NOMO-1 treated with DMSO at 0.1 percent for 48 hours (cell line): ENCODE data around the gene RNU4-1.
A peak's percentile ranks its signal among the peaks of the same experiment; 100 is the strongest.
"Not testable (repeated sequence)": the region's sequence is repeated elsewhere in the genome, so short reads cannot be mapped to it uniquely, and the experiment has no call there.

Experiments used
- DNase-seq: peaks from one replicate; lab custom pipeline; 2025; ENCODE audit not compliant: unreplicated experiment; lab: John Stamatoyannopoulos, UW

Gene RNU4-1

DNA sequence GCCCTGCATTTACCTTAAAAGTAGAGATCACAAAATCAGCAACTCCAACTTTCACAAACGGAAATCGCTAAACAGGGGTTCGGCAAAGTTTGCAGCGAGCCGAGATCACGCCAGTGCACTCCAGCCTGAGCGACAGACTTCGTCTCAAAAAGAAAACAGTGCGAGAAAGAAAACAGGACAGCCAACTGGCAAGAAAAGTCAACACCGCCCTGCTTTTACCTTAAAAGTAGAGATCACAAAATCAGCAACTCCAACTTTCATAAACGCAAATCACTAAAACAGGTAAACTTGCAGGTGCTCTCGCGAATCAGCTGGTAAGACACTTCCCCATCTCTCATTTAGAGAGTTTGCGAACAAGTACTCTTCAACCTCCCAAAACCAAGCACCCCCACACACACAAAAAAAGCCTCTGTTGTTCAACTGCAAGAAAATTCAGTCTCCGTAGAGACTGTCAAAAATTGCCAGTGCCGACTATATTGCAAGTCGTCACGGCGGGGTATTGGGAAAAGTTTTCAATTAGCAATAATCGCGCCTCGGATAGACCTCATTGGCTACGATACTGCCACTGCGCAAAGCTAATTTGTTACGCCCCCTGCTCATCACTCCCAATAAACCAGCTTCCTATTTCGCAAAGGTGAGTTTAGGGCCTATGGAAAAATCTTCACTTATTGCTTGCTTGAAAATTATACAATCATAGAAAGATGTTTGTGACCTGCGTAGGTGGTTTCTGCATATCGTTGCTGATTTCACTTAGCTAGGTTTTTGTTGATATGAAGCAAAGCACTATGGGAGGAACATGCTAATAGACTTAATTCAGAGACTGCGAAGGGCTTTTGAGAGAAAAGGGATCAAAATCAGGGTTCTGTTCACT, at the start of gene RNU4-1:
TSS of gene RNU4-1 (minus strand) at position 577 of the 871 bp plus-strand sequence.
- peak; percentile 93 for DNase-seq

DNA sequence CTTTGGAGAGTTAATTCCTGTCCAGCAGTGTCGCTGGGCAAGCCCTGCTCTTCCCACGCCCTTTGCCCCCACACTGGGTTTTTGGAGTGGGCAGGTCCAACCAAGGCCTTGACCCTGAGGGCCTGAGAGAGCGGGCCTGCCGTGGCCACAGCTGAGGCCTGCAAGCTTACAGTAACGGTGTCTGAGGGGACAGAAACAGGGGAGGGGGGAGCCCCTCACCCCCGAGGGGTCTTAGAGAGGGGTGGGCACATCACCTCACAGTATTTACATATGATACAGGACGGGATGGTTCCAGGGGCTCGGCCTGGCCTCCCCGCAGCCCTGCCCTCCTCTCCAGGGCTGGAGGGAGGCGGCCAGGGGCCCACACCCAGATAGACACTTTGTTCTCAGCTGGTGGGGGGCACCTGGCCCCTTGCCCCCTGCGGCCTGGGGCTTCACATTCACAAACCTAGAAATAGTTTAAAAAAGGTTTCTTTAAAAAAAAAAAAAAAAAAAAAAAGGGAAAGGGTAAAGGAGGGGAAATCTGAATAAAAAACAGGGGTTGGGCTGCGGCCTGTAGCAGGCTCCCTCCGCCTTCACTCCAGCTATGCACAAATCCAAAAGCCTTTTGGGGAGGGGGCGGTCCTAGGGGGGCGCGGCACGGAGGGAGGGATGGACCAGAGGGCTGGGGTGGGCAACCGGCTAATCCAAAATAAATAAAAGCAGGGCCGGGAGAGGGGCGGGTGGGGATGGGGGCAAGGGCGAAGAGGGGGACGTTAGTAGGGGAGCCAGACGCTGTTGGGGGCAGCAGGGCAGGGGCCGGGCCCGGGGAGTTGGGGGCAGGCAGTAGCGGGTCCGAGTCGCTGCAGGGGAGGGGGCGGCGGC, 49.4 kb upstream of the RNU4-1 start:
- DNase-seq = no peak

DNA sequence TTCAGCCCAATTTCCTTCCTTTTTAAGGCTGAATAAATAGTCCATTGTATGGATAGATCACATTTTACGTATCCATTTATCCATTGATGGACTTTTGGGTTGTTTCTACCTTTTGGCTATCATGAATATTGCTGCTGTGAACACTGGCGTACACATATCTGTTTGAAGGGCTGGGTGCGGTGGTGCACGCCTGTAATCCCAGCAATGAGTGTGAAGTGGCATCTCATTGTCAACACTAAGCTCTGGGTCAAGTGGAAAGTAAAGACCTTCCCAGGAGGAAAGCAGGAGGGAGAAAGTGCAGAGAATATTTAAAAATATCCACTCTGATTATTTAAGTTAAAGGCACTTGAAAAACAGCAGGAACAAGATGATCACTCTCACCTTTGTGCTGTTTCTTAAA, 46.2 kb upstream of the RNU4-1 start:
- DNase-seq = no peak

- DNase-seq = no peak
Measured at GRCh38 chr12:120337730-120338129, 44.7 kb upstream of the RNU4-1 start.

GRCh38 chr12:120336392-120336791, 43.4 kb upstream of the RNU4-1 start:
- DNase-seq = not testable (repeated sequence)

DNA sequence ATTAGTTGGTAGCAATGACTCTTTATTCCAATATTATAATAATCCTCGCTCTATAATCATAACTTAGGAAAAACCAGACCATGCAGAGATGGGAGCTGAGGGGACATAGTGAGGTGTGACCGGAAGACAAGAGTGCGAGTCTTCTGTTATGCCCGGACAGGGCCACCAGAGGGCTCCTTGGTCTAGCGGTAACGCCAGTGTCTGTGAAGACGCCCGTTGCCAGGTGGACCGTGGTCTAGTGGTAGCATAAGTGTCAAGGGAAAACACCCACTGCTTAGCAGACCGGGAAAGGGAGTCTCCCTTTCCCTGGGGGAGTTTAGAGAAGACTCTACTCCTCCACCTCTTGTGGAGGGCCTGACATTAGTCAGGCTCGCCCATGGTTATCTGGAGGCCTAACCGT, 42.4 kb upstream of the RNU4-1 start:
- DNase-seq = peak; percentile 23

GRCh38 chr12:120332523-120332922, 39.5 kb upstream of the RNU4-1 start:
- DNase-seq = no peak

GRCh38 chr12:120332041-120332440, 39.0 kb upstream of the RNU4-1 start:
- DNase-seq = no peak

DNA sequence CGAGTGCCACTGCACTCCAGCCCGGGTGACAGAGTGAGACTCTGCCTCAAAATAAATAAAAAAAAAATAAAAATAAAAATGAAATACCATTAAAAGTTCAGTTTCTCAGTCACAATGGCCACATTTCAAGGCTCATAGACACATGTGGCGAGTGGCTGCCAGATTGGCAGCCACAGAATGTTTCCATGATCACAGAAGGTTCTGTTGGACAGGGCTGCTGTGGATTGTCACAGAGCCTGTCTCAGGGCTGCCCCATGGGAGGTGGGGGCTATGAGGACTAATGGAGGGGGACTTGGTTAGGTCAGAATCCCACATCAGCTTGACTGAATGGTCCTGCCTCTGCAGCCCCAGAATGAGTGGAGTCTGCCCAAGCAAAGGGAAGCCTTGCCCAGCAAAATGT, 38.4 kb upstream of the RNU4-1 start:
- DNase-seq = no peak

GRCh38 chr12:120328228-120328627, 35.2 kb upstream of the RNU4-1 start:
- no peak for DNase-seq

DNA sequence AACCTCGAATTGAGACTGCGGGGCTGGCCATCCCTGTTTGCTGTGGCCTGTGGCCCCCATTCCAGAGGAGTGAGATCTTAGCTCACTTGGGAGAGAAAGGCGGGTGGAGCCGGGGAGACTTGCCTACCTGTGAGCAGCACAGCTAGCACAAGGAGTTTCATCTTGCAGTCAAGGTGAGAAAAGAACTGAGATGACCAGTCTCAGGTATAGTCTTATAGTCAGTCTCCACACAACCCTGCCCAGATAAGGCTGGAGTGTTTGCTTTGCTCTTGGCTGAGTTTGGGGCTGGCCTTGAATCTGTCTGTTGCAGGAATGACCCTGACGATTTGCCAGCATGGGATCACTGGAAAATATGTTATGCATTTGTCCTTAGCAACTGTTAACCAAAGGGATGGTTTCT, 34.6 kb upstream of the RNU4-1 start, which contains the start of gene PLA2G1B:
TSS of gene PLA2G1B (minus strand) at position 187 of the 400 bp plus-strand sequence. CDS start at position 161, 26 bp downstream.
- DNase-seq = no peak

DNA sequence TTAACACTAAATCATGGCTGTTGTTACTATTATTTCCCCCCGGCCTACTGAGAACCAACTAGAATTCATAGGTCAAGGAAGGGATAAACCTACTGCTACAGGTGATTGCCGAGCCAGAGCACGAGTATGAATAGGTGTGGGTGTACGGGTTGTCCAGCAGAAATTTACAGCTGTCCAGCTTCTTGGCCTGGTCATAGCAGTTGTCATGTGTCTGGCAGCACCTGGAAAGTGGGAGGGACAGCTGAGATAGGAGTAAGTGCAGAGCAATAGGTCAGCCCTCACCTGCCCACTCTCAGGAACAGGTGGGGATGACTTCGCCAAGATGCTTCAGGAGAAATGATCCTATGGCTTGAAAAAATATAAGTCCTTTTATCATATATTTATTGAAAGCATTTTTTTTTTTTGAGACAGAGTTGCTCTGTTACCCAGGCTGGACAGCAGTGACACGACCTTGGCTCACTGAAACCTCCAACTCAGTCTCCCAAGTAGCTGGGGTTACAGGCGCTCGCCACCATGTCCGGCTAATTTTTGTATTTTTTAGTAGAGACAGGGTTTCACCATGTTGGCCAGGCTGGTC, 31.9 kb upstream of the RNU4-1 start:
- no peak for DNase-seq

- DNase-seq = no peak
Measured at GRCh38 chr12:120323772-120324171, 30.7 kb upstream of the RNU4-1 start.

DNA sequence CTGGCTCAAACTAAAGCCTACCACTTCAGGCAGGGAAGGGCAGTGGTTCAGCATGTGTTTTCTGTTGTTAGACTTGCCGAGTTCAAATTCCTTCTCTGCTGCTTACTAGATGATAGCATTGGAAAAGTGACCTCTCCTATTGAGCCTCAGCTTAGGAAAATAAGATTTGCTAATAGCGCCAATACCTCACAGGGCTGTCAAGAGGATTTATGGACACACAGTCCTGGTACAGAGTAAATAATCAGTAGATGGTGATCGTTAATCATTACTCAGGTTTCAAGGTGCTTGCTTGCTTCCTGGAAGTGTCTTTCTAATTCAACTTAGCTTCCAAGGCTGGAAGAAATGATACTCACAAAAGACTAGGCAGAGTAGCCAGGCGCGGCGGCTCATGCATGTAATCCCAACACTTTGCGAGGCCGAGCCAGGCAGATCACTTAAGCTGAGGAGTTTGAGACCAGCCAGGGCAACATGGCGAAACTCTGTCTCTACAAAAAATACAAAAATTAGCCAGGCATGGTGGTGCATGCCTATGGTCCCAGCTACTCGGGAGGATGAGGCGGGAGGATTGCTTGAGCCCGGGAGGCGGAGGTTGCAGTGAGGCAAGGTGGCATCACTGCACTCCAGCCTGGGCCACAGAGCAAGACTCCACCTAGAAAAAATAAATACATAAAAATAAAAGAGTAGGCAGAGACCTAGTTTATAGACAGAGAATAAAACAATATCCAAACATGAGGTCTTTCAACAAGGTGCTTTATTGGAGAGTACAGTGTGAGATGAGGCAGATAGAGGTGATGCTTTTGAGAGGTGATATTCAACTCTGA, 28.6 kb upstream of the RNU4-1 start:
- no peak for DNase-seq

DNA sequence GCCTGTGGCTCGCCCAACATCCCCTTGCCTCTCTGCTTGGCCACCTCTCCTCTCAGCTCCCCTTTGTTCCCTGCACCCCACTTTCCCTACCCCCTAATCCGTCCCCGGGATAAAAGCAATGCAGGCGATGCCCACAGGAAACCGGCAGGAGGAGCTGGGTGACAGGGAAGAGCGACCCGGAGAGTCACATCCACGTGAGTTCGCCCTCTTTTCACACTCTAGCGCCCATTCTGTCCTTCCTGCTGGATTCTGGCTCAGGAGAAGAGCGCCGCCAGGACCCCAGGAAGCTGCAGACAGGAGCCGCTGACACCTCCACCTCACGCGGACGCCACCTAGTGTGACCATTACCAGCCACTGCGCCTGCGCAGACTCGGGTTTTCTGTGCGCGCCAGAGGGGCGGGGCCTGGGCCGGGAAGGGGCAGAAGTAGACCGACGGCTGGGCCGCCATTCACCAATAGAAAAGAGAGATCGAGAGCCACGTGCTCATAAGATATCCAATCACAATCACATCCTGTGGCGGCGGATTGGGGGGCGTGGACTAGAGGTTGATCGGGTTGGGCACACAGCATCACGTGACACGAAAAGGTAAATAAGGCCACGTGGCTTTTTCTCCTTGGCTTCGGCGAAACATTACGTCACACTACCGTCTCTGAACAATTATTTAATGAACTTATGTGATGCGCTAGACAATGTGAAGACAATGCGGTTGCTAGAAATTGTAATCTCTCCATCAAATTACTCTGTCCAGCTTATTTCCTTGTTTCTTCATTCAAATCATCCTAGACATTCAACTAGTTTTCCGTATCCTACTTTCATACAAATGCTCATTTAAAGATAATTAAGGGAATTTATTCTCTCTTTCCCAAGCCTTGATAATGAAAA, 24.4 kb upstream of the RNU4-1 start:
- DNase-seq = peak; percentile 100

DNA sequence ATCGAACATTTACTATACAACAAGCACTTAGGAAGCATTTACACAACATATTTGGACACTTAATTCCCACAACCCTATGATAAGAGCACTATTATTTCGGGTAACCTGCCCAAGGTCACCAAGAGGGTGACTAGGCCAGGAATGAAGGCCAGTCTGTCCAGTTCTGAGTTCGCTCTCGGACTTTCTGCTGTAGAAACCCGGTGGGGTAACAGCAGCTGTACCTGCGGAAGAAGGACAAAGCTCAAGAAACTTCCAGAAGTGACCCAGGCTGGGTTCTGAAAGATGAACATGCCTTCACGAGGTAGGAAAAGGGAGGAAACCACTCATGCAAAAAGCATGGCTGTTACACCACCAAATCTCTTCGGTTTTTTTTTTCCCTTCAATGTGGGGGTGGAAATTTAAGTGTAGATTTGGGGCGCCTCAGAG, 23.8 kb upstream of the RNU4-1 start:
- DNase-seq = no peak

- no peak for DNase-seq
Measured at GRCh38 chr12:120314220-120314619, 21.2 kb upstream of the RNU4-1 start.

GRCh38 chr12:120301962-120302815, 9.2 kb upstream of the RNU4-1 start, which contains the start of gene SIRT4:
SIRT4 (plus strand) TSS chr12:120302321; CDS start chr12:120303562, 1,241 bp downstream.
- peak; percentile 94 for DNase-seq

- no peak for DNase-seq
Measured at GRCh38 chr12:120292411-120292660, 701 bp downstream of the RNU4-1 start.
